AG09309 (cell line): ENCODE results near the gene EEF2.
"Not testable (repeated sequence)": the region's sequence is repeated elsewhere in the genome, so short reads cannot be mapped to it uniquely, and the experiment has no call there.

Experiments
- DNase-seq: peaks from one replicate; pipeline ENCODE4 v3.0.0-alpha.2; 2010; ENCODE audit warnings: low read depth
- H3K4me3 ChIP-seq: 2 replicates; pipeline ENCODE4 v1.5.1; 2011; ENCODE audit warnings: mild to moderate bottlenecking, low read depth, low read length, moderate library complexity; ENCODE audit not compliant: control insufficient read depth
- TF ChIP-seq, protein P1 (sequence below): IDR thresholded peaks from 2 replicates; pipeline ENCODE4 v1.5.1; 2011; ENCODE audit warnings: mild to moderate bottlenecking, low read depth, low read length, inconsistent platforms; ENCODE audit not compliant: insufficient read depth, control insufficient read depth; ENCODE audit errors: missing control alignments

The EEF2 gene

DNA sequence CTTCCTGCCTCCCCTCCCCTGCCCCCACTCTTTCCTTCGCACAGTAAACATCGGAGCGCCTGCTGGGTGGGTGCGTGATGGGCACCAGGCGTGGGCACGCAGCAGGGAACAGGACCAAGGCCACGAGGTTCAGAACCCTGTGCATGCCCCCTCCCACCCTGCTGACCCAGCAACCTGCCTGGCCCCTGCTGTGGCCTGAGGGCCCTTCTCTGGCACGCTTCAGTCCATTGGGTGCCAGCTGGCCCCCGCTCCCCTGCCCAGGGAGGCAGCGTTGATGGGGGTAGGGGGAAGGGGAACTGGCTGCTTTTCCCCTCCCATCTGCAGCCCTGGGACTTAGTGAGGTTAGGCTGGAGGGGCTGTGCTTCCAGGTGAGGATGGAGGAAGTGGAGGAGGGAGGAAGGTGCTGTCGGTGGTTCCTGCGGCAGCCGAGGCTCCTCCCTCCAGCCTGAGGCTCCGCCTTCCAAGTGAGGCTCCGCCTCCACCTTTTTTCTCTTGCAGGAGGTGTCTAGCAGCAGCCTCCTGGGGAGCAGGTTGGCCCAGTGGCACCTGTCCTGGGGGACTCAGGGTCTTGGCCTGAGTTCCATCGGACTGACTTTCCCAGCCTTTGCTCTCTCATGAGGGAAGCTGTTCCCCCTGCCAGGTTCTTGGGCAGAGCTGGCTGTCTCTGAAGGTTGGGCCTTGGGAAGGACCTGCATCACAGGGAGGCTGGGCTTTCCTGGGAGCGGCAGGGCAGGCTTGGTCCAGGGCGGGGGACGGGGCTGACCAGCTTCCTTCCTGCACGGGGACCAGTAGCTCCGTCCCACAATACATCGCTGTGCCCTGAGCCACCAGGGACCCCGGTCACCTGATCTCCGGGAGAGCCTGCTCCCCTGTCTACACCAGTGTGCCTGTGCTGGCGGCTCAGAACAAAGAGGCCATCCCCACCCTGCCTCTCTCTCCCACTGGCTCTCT lies 29.6 kb upstream of the EEF2 start:
- TF ChIP-seq, protein P1, sequence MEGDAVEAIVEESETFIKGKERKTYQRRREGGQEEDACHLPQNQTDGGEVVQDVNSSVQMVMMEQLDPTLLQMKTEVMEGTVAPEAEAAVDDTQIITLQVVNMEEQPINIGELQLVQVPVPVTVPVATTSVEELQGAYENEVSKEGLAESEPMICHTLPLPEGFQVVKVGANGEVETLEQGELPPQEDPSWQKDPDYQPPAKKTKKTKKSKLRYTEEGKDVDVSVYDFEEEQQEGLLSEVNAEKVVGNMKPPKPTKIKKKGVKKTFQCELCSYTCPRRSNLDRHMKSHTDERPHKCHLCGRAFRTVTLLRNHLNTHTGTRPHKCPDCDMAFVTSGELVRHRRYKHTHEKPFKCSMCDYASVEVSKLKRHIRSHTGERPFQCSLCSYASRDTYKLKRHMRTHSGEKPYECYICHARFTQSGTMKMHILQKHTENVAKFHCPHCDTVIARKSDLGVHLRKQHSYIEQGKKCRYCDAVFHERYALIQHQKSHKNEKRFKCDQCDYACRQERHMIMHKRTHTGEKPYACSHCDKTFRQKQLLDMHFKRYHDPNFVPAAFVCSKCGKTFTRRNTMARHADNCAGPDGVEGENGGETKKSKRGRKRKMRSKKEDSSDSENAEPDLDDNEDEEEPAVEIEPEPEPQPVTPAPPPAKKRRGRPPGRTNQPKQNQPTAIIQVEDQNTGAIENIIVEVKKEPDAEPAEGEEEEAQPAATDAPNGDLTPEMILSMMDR = no peak
- DNase-seq = no peak
- H3K4me3 ChIP-seq = no peak overlapping the region

DNA sequence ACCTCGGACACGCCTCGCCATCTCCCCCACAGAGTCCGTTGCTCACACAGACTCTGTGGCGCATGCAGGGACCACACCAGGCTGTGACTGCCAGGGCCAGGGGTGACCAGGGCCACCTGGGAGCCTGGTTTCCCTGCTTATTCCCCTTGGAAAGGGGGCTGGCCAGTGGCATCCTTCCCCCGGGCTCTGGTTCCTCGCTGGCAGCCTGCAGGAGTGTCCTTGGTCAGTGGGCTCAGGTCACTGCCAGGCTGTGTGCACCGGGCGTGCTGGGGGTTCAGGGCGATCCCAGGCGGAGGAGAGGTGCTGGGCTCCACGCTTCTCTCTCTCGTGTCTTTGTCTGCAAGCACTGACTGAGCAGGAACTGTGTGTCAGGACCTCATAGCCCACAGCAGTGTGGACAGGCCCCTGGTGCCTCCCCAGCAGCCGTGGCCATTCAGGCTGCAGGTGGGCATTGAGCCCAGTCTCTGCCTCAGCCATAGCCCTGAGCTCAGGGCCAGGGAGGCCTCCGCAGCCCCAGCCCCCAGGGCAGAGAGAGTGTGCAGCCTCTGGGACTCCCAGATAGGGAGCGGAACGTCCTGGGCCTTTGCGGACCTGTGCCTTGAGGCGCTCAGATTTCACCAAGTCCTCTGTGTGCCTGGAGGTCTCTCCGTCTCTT lies 28.8 kb upstream of the EEF2 start:
- DNase-seq = no peak
- TF ChIP-seq, protein P1 = no peak
- no peak overlapping the region for H3K4me3 ChIP-seq

DNA sequence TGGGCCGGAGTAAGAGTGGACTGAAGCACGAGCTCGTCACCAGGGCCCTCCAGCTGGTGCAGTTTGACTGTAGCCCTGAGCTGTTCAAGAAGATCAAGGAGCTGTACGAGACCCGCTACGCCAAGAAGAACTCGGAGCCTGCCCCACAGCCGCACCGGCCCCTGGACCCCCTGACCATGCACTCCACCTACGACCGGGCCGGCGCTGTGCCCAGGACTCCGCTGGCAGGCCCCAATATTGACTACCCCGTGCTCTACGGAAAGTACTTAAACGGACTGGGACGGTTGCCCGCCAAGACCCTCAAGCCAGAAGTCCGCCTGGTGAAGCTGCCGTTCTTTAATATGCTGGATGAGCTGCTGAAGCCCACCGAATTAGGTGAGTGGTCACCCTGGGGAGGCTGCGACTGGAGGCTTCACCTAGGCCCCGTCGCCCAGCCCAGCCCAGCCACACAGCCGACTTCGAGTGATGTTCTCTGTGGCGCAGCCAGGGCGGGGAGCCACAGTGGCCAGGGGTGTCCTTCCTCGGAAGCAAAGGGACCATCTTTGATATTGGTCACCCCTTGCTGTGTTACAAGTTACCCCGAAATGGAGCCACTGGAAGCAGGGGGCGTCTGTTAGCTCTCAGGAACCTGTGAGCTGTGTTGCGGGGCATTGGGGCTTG lies 27.8 kb upstream of the EEF2 start:
- TF ChIP-seq, protein P1 = no peak
- no peak for DNase-seq
- H3K4me3 ChIP-seq = no peak overlapping the region

DNA sequence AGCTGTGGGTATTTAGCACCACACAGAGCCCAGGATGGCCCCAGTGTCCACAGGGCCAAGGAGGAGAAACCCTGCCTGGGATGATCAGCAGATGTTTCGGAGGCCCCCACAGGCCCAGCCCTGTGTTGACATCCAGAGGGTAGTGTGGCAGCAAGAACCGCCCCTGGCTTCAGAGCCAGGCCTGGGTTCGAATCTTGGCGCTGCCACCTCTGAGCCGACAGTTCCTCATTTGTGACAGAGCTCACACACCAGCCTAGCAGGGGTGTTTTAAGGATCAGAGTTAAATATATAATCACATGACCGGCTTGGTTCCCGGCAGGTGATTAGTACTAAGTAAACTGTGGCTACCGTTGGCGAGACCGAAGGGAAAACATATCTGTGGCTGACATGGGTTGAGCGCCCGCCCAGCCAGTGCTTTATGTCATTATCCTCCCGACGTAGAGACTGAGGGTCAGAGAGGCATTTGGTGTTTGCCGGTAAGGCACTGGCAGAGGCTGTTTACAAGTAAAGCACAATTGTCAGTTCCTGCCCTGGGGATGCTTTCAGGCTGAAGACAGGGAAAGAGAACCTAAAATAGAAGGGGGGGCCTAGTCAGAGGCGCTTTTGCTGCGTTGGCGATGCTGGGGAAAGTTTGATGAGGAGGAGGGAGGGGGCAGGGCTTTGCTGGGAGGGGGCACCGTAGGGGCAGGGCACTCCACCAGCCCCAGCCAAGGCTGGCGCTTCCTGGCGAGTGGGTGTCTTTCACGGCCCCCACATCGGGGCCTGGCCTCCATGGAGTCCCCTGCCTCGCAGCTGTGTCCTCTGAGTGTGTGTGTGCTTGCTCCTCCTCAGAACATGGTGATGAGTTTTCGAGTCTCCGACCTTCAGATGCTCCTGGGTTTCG lies 27.1 kb upstream of the EEF2 start:
- no peak overlapping the region for H3K4me3 ChIP-seq
- TF ChIP-seq, protein P1 = no peak
- DNase-seq = no peak

DNA sequence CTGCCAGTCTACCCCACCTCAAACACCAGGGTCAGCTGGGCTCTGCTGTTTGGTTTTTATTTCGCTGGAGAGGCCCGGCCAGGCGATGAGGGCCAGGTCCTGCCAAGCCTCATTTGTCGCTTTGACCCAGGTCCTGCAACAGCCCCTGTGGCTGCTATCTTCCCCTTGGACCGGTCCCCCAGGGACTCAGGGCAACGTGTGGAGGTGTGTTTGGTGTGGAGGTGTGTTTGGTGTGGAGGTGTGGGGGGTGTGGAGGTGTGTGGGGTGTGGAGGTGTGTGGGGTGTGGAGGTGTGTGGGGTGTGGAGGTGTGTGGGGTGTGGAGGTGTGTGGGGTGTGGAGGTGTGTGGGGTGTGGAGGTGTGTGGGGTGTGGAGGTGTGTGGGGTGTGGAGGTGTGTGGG lies 26.2 kb upstream of the EEF2 start:
- H3K4me3 ChIP-seq, DNase-seq: not testable (repeated sequence)

DNA sequence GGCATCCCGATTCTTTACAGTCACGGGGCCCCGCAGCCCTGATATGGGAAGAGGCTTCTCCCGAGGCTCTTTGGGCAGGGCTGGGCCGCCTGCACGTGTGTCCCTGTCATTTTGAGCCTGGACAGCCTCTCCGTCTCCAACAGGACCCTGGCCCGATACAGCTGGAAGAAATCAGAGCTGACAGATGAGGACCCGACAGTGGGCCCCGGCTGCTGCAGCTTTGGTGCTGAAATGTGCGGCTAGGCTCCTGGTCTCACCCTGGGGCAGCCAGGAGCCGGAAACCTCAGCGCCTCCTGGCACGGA lies 25.5 kb upstream of the EEF2 start:
- TF ChIP-seq, protein P1 = no peak
- H3K4me3 ChIP-seq = no peak overlapping the region
- DNase-seq = no peak
